CD4-positive, alpha-beta T cell treated with Interleukin-4 for 1 hour (primary cell): ENCODE measurements around the gene RBBP4.
A peak's percentile ranks its signal among the peaks of the same experiment; 100 is the strongest.
"Not testable (repeated sequence)": the region's sequence is repeated elsewhere in the genome, so short reads cannot be mapped to it uniquely, and the experiment has no call there.

ENCODE experiments used
- DNase-seq, 2 donors: peaks; one replicate each; pipeline ENCODE4 v3.0.0-alpha.2; 2020 to 2022

The RBBP4 gene

GRCh38 chr1:32650752-32651460 lies at the start of gene RBBP4:
TSS of gene RBBP4 (plus strand) at chr1:32651208. CDS start at chr1:32651307, 99 bp downstream.
- peak; percentile 98 to 99 for DNase-seq

DNA sequence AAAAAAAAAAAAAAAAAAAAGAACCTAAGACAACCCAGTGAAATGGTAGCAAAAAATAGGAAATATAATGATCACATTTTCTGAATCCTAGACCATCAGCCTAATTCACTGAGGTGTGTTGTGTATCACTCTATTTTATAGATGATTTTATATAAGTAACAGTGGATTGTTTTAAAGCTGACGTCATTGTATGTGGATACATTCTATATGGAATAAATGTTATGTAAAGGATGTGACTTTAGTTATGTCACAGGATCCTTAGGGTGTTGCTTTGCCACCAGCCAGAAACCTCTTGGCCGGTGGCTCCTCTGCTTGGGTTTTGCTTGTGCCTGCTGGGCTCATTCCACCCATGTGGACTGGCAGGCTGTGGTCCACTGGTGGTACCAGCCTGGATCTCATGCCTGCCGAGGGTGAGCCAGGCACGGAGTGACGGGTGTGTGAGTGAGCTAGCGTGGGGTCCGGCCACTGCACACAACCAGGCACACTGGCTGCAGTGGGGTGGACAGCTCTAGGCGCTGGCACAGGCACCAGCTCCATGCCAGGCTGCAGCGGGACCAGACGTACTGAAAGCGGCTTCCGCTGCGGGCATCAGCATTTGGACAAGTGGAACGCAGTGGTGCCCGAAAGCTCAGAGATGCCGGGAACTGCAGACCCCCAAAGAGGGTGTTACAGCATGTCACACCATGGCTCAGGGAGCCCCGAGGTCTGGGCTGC lies 45.1 kb upstream of the RBBP4 start:
- DNase-seq = no peak

DNA sequence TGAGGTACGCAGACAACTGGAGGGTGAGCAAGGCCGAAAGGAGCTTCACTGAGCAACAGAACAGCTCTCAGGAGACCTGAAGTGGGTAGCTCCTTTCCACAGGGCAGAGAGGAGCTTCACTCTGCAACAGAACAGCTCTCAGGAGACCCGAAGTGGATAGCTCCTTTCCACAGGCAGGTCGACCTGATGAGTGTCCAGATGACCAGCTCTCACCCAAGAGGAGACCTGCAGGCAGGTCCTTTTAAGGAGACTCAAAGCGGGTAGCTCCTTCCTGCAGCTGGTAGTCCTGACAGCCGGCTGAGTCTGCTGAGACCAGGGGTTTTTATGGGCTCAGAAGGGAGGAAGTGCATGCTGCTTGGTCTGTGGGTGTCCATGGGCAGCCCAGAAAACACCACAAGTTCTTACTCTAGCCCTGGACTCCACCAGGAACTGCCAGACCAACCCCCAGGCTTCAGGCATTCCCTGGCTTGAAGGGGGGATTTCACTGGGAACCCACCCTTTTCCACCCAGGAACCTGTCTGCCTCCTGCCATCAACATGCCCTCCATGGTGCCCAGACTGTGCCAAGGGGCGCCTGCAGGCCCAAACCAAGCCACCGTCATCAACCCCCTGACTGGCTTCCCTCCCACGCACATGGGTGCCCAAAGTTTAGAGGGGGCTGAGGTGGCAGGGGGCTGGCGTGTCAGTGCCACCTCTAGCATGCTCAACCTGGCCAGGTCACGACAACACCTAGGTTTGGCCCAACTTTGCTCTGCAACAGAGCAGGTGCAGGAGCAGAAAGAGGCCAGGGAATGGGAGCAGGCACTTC lies 44.2 kb upstream of the RBBP4 start:
- no peak for DNase-seq

DNA sequence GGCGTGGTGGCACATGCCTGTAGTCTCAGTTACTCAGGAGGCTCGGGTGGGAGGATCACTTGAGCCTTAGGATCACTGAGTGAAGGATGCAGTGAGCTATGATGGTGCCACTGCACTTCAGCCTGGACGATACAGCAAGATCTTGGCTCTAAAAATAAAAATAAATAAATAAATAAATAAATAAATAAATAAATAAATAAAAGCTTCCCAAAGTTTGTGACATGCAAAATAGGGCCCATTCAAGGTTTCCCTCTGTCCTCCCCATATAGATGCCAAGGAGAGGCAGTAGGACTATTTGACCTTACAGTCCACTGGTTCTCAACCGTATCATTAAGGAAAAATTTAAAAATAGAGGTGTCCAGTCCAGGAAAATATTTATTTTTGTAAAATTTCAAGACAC lies 41.8 kb upstream of the RBBP4 start:
- no peak for DNase-seq

GRCh38 chr1:32611859-32612188 lies 39.2 kb upstream of the RBBP4 start:
- no peak for DNase-seq

GRCh38 chr1:32612189-32612881 lies 38.7 kb upstream of the RBBP4 start:
- DNase-seq = peak; percentile 44 to 63

- no peak for DNase-seq
Observed at GRCh38 chr1:32613472-32613871, 37.5 kb upstream of the RBBP4 start.

DNA sequence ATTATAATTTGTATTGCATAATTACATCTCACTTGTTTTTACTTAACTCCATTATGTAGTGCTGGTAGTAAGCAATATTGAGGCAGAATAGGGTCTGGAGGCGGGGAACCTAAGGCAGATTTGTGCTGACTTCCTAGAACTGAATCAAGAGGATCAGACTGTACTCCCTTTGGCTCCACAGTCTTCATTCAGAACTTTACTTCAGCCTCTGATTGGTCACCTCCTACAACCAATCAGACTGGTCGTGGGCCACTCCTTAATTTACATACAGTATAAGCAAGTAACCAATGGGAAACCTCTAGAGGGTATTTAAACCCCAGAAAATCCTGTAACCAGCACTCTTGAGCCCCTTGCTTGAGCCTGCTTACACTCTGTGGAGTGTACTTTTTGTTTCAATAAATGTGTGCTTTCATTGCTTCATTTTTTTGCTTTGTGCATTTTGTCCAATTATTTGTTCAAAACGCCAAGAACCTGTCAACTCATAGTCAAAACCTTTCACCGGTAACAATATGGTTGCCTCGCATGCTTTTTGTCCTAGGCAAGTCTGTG lies 32.3 kb upstream of the RBBP4 start:
- no peak for DNase-seq

DNA sequence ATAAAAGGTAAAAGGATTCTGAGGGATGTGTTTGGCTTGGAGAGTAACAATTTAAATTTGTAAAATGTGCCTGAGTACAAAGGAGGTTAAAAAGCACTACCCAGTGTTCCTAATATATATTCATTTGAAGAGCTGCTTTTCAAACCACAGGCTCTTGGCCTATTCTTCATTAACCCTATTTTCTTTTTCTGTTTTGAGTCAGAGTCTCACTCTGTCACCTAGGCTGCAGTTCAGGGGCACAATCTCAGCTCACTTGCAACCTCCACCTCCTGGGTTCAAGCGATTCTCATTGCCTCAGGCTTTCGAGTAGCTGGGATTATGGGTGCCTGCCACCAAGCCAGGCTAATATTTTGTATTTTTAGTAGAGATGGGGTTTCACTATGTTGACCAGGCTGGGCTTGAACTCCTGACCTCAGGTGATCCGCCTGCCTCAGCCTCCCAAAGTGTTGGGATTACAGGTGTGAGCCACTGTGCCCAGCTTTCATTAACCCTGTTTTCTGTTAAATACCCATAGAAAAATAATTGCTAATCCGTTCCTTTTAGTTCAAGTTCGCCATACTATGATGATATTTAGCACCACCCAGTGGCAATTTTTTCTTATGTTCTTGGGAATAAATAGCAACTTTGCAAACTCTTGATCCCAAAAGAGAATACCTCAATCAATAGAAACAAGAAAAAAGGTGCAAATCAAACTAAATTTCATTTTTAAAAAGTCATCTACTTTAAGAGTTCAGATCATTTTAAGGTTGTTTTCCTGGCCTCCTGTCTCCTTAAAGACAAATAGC lies 31.1 kb upstream of the RBBP4 start:
- DNase-seq = no peak

DNA sequence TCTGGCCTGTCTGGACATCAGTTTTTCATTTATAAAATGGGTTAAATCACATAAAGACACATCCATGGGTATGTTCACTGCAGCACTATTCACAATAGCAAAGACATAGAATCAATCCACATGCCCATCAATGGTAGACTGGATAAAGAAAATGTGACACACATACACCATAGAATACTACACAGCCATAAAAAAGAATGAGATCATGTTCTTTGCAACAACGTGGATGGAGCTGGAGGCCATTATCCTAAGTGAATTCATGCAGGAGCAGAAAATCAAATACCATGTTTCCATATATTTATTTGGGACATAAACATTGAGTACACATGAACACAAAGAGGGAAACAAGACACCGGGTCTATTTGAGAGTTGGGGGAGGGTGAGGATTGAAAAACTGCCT lies 28.8 kb upstream of the RBBP4 start:
- no peak for DNase-seq

- no peak for DNase-seq
Observed at GRCh38 chr1:32622806-32623681, 28.0 kb upstream of the RBBP4 start.

GRCh38 chr1:32623775-32624174 lies 27.2 kb upstream of the RBBP4 start:
- no peak for DNase-seq

DNA sequence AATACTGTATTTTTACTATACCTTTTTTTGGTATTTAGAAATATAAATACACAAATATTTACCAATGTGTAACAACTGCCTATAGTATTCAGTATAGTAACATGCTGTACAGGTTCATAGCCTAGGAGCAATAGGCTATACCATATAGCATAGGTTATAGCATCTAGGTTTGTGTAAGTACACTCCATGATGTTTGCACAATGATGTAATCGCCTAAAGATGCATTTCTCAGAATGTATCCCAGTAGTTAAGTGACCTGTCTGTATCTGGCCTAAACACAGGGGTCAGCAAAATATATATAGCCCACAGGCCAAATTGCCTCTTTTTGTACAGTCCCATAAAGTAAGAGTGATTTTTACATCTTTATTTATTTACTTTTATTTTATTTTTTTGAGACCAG lies 24.8 kb upstream of the RBBP4 start:
- no peak for DNase-seq

DNA sequence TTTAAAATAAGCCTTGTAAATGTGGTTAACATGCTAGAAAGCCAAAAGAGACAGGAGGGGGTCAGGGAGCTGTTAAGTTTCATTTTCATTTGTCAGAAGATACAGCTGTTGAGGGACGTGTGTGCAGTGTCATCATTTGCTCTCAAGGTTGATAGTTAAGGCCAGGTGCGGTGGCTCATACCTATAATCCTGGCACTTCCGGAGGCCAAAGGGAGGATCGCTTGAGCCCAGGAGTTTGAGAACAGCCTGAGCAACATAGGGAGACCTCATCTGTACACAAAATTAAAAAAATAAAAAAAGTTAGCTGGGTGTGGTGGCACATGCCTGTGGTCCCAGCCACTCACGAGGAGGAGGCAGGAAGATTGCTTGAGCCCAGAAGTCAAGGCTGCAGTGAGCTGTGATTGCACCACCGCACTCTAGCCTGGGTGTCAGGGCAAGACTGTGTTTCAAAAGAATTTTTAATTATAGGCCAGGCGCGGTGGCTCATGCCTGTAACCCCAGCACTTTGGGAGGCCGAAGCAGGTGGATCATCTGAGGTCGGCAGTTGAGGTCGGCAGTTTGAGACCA lies 23.3 kb upstream of the RBBP4 start:
- peak; percentile 34 to 50 for DNase-seq

DNA sequence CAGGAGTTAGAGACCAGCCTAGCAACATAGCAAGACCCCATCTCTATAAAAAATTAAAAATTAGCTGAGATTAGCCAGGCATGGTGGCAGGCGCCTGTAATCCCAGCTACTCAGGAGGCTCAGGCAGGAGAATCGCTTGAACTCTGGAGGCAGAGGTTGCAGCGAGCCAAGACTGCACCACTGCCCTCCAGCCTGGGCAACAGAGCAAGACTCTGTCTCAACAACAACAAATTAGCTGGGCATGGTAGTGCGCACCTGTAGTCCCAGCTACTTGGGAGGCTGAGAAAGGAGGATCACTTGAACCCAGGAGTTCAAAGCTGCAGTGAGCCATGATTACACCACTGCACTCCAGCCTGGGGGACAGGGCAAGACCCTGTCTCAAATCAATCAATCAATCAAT lies 20.8 kb upstream of the RBBP4 start:
- DNase-seq = not testable (repeated sequence)

GRCh38 chr1:32632829-32633228 lies 18.2 kb upstream of the RBBP4 start:
- DNase-seq = no peak

- DNase-seq = no peak
Observed at GRCh38 chr1:32635508-32636277, 15.3 kb upstream of the RBBP4 start.

- DNase-seq = peak in 1 of 2 donors; percentile 33
Observed at GRCh38 chr1:32636914-32637645, 13.9 kb upstream of the RBBP4 start.

DNA sequence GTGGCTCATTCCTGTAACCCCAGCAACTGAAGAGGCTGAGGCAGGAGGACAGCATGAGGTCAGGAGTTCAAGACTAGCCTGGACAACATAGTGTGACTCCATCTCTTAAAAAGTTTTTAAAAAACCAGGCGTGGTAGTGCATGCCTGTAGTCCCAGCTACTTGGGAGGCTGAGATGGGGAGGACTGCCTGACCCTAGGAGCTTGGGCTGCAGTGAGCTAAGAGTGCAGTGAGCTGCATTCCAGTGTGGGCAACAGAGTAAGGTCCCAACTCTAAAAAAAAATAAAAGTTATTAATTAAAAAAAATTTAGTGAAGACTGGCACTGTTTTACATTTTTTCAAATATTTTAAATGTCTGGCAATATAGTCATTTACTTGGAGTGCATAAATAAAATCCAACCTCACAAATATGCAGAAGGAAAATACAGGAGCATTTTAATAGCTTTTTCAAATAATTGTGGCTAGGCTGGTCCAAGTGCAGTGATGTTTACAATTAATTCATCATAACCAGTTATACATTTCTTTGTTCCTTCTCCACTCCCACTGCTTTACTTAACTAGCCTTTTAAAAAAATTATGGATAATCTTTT lies 11.4 kb upstream of the RBBP4 start:
- no peak for DNase-seq
